GM23338 (cell line): ENCODE data around the gene SRI.

Experiments used
- CREB1 ChIP-seq: fragments of 250-450 bp; sonication (Bioruptor Pico); IDR thresholded peaks from 2 replicates; pipeline ENCODE4 v1.5.0; 2020; ENCODE audit warnings: low read depth, mild to moderate bottlenecking, moderate library complexity
- EZH2 ChIP-seq: fragments of 200-600 bp; sonication (generic); IDR thresholded peaks from one replicate; pipeline ENCODE4 v1.8.0; 2017; ENCODE audit warnings: antibody characterized with exemption, mild to moderate bottlenecking, low read depth; ENCODE audit not compliant: unreplicated experiment
- EZH2phosphoT487 ChIP-seq: fragments of 200-600 bp; sonication (generic); IDR thresholded peaks from one replicate; pipeline ENCODE4 v1.8.1; 2018; ENCODE audit warnings: antibody characterized with exemption; ENCODE audit not compliant: unreplicated experiment
- POLR2AphosphoS5 ChIP-seq: IDR thresholded peaks from 2 replicates; pipeline ENCODE4 v1.6.1; 2016; ENCODE audit warnings: antibody characterized with exemption, low read depth
- TF ChIP-seq, protein P1 (sequence below), 2 experiments: fragments of 200-600 bp in 1 of 2; sonication (generic) in 1 of 2; conservative IDR thresholded peaks; 2 replicates each; pipeline versions ENCODE4 v1.5.1 to v1.6.1; 2016 to 2017; ENCODE audit warnings: antibody characterized with exemption in 2 of 2, low read depth in 2 of 2, mild to moderate bottlenecking in 2 of 2, moderate library complexity in 1 of 2
- TF ChIP-seq, protein P2 (sequence below): IDR thresholded peaks from one replicate; pipeline ENCODE4 v1.6.1; 2018; ENCODE audit warnings: antibody characterized with exemption; ENCODE audit not compliant: unreplicated experiment

DNA sequence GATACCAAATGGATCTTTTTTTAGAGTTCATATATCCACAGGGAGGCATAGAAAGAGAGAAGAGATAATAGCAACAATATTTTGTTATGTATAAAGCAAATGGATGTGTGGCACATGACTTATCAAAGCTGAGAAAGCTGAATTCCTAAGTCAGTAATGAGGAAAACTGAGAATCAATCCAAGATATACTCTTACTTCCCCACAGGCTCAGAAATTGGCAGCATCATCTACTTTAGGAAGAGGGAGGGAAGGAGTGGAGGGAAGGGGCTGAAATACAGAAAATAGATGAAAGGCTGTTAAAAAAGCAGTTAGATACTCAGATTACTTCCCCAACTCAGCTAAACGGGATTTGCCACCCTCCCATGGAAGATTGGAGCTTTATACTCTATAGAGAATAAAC is 63.5 kb downstream of the SRI start:
- TF ChIP-seq, protein P1, sequence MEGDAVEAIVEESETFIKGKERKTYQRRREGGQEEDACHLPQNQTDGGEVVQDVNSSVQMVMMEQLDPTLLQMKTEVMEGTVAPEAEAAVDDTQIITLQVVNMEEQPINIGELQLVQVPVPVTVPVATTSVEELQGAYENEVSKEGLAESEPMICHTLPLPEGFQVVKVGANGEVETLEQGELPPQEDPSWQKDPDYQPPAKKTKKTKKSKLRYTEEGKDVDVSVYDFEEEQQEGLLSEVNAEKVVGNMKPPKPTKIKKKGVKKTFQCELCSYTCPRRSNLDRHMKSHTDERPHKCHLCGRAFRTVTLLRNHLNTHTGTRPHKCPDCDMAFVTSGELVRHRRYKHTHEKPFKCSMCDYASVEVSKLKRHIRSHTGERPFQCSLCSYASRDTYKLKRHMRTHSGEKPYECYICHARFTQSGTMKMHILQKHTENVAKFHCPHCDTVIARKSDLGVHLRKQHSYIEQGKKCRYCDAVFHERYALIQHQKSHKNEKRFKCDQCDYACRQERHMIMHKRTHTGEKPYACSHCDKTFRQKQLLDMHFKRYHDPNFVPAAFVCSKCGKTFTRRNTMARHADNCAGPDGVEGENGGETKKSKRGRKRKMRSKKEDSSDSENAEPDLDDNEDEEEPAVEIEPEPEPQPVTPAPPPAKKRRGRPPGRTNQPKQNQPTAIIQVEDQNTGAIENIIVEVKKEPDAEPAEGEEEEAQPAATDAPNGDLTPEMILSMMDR (conservative IDR thresholded peaks at IDR 0.05; ENCODE audit: low read depth in 2 of 2) = no peak
- no peak for TF ChIP-seq EZH2phosphoT487
- no peak for TF ChIP-seq EZH2
- no peak for TF ChIP-seq POLR2AphosphoS5
- no peak for TF ChIP-seq CREB1 (CRISPR knock-in tag)
- TF ChIP-seq, protein P2, sequence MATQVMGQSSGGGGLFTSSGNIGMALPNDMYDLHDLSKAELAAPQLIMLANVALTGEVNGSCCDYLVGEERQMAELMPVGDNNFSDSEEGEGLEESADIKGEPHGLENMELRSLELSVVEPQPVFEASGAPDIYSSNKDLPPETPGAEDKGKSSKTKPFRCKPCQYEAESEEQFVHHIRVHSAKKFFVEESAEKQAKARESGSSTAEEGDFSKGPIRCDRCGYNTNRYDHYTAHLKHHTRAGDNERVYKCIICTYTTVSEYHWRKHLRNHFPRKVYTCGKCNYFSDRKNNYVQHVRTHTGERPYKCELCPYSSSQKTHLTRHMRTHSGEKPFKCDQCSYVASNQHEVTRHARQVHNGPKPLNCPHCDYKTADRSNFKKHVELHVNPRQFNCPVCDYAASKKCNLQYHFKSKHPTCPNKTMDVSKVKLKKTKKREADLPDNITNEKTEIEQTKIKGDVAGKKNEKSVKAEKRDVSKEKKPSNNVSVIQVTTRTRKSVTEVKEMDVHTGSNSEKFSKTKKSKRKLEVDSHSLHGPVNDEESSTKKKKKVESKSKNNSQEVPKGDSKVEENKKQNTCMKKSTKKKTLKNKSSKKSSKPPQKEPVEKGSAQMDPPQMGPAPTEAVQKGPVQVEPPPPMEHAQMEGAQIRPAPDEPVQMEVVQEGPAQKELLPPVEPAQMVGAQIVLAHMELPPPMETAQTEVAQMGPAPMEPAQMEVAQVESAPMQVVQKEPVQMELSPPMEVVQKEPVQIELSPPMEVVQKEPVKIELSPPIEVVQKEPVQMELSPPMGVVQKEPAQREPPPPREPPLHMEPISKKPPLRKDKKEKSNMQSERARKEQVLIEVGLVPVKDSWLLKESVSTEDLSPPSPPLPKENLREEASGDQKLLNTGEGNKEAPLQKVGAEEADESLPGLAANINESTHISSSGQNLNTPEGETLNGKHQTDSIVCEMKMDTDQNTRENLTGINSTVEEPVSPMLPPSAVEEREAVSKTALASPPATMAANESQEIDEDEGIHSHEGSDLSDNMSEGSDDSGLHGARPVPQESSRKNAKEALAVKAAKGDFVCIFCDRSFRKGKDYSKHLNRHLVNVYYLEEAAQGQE = no peak
